ENCODE measurements around the gene MARK2.

Gene MARK2

GRCh38 chr11:63829823-63830489 is 9.0 kb upstream of the MARK2 start:
- peak; percentile 25 for DNase-seq (ENCODE audit: low spot score)

GRCh38 chr11:63831326-63831725 is 7.6 kb upstream of the MARK2 start:
- DNase-seq (ENCODE audit: low spot score) = no peak

GRCh38 chr11:63832336-63832735 is 6.6 kb upstream of the MARK2 start:
- no peak for DNase-seq (ENCODE audit: low spot score)

GRCh38 chr11:63833048-63833447 is 5.9 kb upstream of the MARK2 start:
- no peak for DNase-seq (ENCODE audit: low spot score)

- DNase-seq (ENCODE audit: low spot score) = no peak
Measured at GRCh38 chr11:63834535-63835157, 4.3 kb upstream of the MARK2 start.

- DNase-seq (ENCODE audit: low spot score) = no peak
Measured at GRCh38 chr11:63835158-63835545, 3.8 kb upstream of the MARK2 start.

GRCh38 chr11:63837027-63837688 is 1.8 kb upstream of the MARK2 start:
- DNase-seq (ENCODE audit: low spot score) = peak; percentile 83

- no peak for DNase-seq (ENCODE audit: low spot score)
Measured at GRCh38 chr11:63837739-63838138, 1.2 kb upstream of the MARK2 start.

- no peak for DNase-seq (ENCODE audit: low spot score)
Measured at GRCh38 chr11:63838150-63838677, 696 bp upstream of the MARK2 start.

GRCh38 chr11:63839508-63840355 is 822 bp downstream of the MARK2 start:
- no peak for DNase-seq (ENCODE audit: low spot score)

GRCh38 chr11:63840356-63841060 is 1.6 kb downstream of the MARK2 start:
- no peak for DNase-seq (ENCODE audit: low spot score)

GRCh38 chr11:63841554-63841953 is 2.6 kb downstream of the MARK2 start:
- DNase-seq (ENCODE audit: low spot score) = no peak

GRCh38 chr11:63843041-63843440 is 4.1 kb downstream of the MARK2 start:
- no peak for DNase-seq (ENCODE audit: low spot score)

- no peak for DNase-seq (ENCODE audit: low spot score)
Measured at GRCh38 chr11:63844836-63845235, 5.9 kb downstream of the MARK2 start.

GRCh38 chr11:63845303-63845702 is 6.4 kb downstream of the MARK2 start:
- peak; percentile 38 for DNase-seq (ENCODE audit: low spot score)

- no peak for DNase-seq (ENCODE audit: low spot score)
Measured at GRCh38 chr11:63845911-63846310, 7.0 kb downstream of the MARK2 start.

GRCh38 chr11:63846897-63847296 is 8.0 kb downstream of the MARK2 start:
- DNase-seq (ENCODE audit: low spot score) = no peak

- DNase-seq (ENCODE audit: low spot score) = no peak
Measured at GRCh38 chr11:63847363-63847762, 8.5 kb downstream of the MARK2 start.

- DNase-seq (ENCODE audit: low spot score) = no peak
Measured at GRCh38 chr11:63849691-63850090, 10.8 kb downstream of the MARK2 start.

- DNase-seq (ENCODE audit: low spot score) = no peak
Measured at GRCh38 chr11:63850920-63851319, 12.0 kb downstream of the MARK2 start.

GRCh38 chr11:63851364-63851763 is 12.5 kb downstream of the MARK2 start:
- no peak for DNase-seq (ENCODE audit: low spot score)

GRCh38 chr11:63853476-63853875 is 14.6 kb downstream of the MARK2 start:
- DNase-seq (ENCODE audit: low spot score) = no peak

Data from AG20443 (cell line).